ENCODE data around the gene LRRC34.
A peak's percentile ranks its signal among the peaks of the same experiment; 100 is the strongest.

LRRC34 gene, protein sequence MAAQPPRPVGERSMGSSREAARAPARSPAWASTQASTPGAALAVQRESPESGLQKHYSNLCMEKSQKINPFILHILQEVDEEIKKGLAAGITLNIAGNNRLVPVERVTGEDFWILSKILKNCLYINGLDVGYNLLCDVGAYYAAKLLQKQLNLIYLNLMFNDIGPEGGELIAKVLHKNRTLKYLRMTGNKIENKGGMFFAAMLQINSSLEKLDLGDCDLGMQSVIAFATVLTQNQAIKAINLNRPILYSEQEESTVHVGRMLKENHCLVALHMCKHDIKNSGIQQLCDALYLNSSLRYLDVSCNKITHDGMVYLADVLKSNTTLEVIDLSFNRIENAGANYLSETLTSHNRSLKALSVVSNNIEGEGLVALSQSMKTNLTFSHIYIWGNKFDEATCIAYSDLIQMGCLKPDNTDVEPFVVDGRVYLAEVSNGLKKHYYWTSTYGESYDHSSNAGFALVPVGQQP

DNA sequence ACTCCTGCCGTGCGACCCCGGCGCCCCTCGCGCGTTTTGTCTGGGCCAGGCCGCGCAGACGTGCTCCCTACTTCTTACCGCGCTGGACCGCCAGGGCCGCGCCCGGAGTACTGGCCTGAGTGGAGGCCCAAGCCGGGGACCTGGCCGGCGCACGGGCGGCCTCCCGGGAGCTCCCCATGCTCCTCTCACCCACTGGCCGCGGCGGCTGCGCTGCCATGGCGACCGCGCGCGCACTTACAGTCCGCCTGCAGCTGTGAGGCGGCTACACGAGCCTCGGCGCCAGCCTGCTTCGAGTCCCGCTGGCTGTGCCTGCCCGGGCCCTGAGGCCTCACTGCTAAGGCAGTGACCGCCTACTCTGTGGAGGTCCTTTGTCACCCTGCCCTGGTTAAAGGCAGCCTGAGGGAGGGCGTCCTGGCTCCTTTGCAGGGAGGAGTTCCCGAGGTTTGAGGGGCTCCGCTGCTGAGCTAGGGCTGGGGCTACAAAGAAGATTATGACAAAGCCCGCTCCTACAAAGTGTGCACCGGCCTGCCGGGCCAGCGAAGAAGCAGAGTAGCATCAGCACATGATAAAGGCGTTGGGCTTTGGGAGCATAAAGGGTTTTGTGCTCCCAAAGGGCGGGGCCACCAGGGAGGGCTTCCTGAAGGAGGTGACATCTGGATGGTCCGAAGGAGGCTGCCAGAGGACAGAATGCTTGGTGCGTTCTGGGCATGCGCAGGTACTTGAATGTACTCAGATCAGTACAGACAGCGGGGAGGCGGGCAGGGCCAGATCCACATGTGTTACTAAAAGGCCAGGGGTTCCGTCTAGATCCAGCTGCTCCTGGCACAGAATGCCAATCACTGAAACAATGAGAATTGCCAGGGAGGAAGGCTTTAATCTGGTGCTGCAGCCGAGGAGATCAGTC lies at the start of gene LRRC34, which contains the start of gene LRRIQ4:
Gene LRRC34, minus strand, starts transcription at position 573 of the 904 bp plus-strand sequence. Its CDS starts 356 bp downstream, at position 217.
Gene LRRIQ4, plus strand, starts transcription at position 539 of the 904 bp plus-strand sequence. CDS start 9,052 bp downstream, outside the sequence.
- Histone ChIP-seq H3K4me3 (ENCODE audit: low read depth in 1 of 2, low read length in 2 of 2) (peak within 1 kb of the TSS; percentile 71 to 82), H3K36me3 (ENCODE audit: control insufficient read depth in 1 of 2, insufficient read depth in 2 of 2, low read length in 2 of 2) (no peaks in the 10 kb centered on the region), H3K27me3 (ENCODE audit: control insufficient read depth in 1 of 2, insufficient read depth in 2 of 2, low read length in 2 of 2) (no peaks in the 10 kb centered on the region), H3K4me1 (ENCODE audit: control insufficient read depth in 1 of 2, insufficient read depth in 2 of 2, low read length in 2 of 2) (peaks cover 0 to 22% of the 10 kb centered on the region in 2 donors), H3K9ac (ENCODE audit: low read depth in 1 of 2, low read length in 2 of 2) (peak within 1 kb of the TSS; percentile 61 to 79), H3K9me3 (ENCODE audit: control insufficient read depth in 1 of 2, low read length in 2 of 2) (peaks cover 7 to 8% of the 10 kb centered on the region in 2 donors), H3K27ac (ENCODE audit: low read depth, low read length) (no peak within 1 kb of the TSS)

DNA sequence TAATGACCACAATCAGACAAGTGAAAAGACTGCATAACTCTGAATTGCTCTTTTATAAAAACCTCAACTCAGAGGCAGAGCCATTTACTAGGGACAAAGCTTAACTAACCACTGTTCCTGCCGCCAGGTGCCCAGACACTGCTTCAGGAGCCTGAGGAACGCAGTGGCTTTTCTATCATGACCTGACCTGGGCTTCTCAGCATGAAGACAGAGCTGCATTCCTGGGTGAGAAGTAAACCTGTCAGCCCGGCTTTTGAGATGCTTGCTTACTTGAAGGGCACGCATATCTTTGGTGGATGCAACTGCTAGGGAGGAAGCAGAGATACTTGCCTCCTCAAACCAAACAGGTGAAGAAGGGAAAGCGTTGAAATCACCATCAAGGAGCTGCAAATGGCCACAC lies 49.2 kb upstream of the LRRC34 start:
- no peaks in the 10 kb centered on the region for H3K27me3 ChIP-seq (ENCODE audit: control insufficient read depth in 1 of 2, insufficient read depth in 2 of 2, low read length in 2 of 2)
- no peaks in the 10 kb centered on the region for H3K9me3 ChIP-seq (ENCODE audit: control insufficient read depth in 1 of 2, low read length in 2 of 2)
- no peak overlapping the region for H3K4me3 ChIP-seq (ENCODE audit: low read depth in 1 of 2, low read length in 2 of 2)
- H3K36me3 ChIP-seq (ENCODE audit: control insufficient read depth in 1 of 2, insufficient read depth in 2 of 2, low read length in 2 of 2), result peaks cover 8 to 10% of the 10 kb centered on the region in 2 donors
- no peak overlapping the region for H3K9ac ChIP-seq (ENCODE audit: low read depth in 1 of 2, low read length in 2 of 2)
- H3K27ac ChIP-seq (ENCODE audit: low read depth, low read length), result no peak overlapping the region
- peaks cover 13 to 17% of the 10 kb centered on the region in 2 donors for H3K4me1 ChIP-seq (ENCODE audit: control insufficient read depth in 1 of 2, insufficient read depth in 2 of 2, low read length in 2 of 2)

DNA sequence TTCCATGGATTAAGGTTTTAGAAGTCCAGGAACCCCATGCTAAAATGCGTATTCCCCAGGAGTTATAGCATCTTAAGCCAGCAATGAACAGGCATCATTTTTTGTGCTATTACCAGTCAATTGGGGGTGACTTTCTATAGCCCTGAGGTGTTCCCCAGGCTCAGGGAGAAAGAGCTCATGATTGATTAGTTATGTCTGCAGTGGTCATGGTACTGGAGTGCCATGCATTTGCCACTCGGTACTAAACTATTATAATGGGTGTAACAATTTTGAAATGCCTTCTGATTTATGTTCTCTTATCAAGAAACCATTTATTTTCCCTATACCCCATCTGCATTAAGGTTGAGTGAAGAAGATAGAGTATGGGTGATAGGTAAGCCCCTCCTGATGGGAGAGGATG lies 45.1 kb upstream of the LRRC34 start:
- Histone ChIP-seq H3K9me3 (ENCODE audit: control insufficient read depth in 1 of 2, low read length in 2 of 2) (no peaks in the 10 kb centered on the region), H3K36me3 (ENCODE audit: control insufficient read depth in 1 of 2, insufficient read depth in 2 of 2, low read length in 2 of 2) (peaks cover 10 to 31% of the 10 kb centered on the region in 2 donors), H3K9ac (ENCODE audit: low read depth in 1 of 2, low read length in 2 of 2) (no peak overlapping the region), H3K4me3 (ENCODE audit: low read depth in 1 of 2, low read length in 2 of 2) (no peak overlapping the region), H3K27ac (ENCODE audit: low read depth, low read length) (no peak overlapping the region), H3K27me3 (ENCODE audit: control insufficient read depth in 1 of 2, insufficient read depth in 2 of 2, low read length in 2 of 2) (no peaks in the 10 kb centered on the region), H3K4me1 (ENCODE audit: control insufficient read depth in 1 of 2, insufficient read depth in 2 of 2, low read length in 2 of 2) (no peaks in the 10 kb centered on the region)

GRCh38 chr3:169855514-169855913 lies 42.8 kb upstream of the LRRC34 start:
- Histone ChIP-seq H3K9me3 (ENCODE audit: control insufficient read depth in 1 of 2, low read length in 2 of 2) (no peaks in the 10 kb centered on the region), H3K27me3 (ENCODE audit: control insufficient read depth in 1 of 2, insufficient read depth in 2 of 2, low read length in 2 of 2) (no peaks in the 10 kb centered on the region), H3K36me3 (ENCODE audit: control insufficient read depth in 1 of 2, insufficient read depth in 2 of 2, low read length in 2 of 2) (peaks cover under 1 to 31% of the 10 kb centered on the region in 2 donors), H3K9ac (ENCODE audit: low read depth in 1 of 2, low read length in 2 of 2) (no peak overlapping the region), H3K27ac (ENCODE audit: low read depth, low read length) (no peak overlapping the region), H3K4me3 (ENCODE audit: low read depth in 1 of 2, low read length in 2 of 2) (no peak overlapping the region), H3K4me1 (ENCODE audit: control insufficient read depth in 1 of 2, insufficient read depth in 2 of 2, low read length in 2 of 2) (no peaks in the 10 kb centered on the region)

- no peak overlapping the region for H3K9ac ChIP-seq (ENCODE audit: low read depth in 1 of 2, low read length in 2 of 2)
These were observed 37.9 kb upstream of the LRRC34 start for GRCh38 chr3:169850618-169851017.

DNA sequence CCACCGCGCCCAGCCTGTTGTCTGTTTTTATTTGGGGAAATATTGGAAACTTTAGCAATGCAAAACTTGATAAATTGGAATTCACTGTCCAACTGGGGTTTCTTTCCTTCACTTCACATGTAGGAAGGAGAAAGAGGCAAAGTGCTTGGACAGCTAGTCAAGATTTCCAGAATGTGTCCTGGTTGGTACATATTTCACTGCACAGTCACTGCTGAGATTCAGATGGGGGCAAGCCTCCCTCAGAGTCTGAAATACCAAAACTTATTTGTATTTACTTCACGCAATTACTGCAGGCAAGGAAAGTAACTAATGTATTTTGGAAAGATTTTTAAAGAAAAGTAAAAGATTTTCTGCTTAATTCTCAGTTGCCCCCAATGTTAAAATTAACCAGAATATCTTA lies 36.0 kb upstream of the LRRC34 start:
- Histone ChIP-seq H3K36me3 (ENCODE audit: control insufficient read depth in 1 of 2, insufficient read depth in 2 of 2, low read length in 2 of 2) (peaks cover 0 to 7% of the 10 kb centered on the region in 2 donors), H3K4me1 (ENCODE audit: control insufficient read depth in 1 of 2, insufficient read depth in 2 of 2, low read length in 2 of 2) (no peaks in the 10 kb centered on the region), H3K9ac (ENCODE audit: low read depth in 1 of 2, low read length in 2 of 2) (no peak overlapping the region), H3K4me3 (ENCODE audit: low read depth in 1 of 2, low read length in 2 of 2) (no peak overlapping the region), H3K27me3 (ENCODE audit: control insufficient read depth in 1 of 2, insufficient read depth in 2 of 2, low read length in 2 of 2) (no peaks in the 10 kb centered on the region), H3K9me3 (ENCODE audit: control insufficient read depth in 1 of 2, low read length in 2 of 2) (no peaks in the 10 kb centered on the region), H3K27ac (ENCODE audit: low read depth, low read length) (no peak overlapping the region)

More at GRCh38 chr3:169850618-169851017, 37.9 kb upstream of the LRRC34 start:
- Histone ChIP-seq H3K4me3 (ENCODE audit: low read depth in 1 of 2, low read length in 2 of 2) (no peak overlapping the region), H3K27ac (ENCODE audit: low read depth, low read length) (no peak overlapping the region), H3K36me3 (ENCODE audit: control insufficient read depth in 1 of 2, insufficient read depth in 2 of 2, low read length in 2 of 2) (peaks cover 0 to 23% of the 10 kb centered on the region in 2 donors), H3K9me3 (ENCODE audit: control insufficient read depth in 1 of 2, low read length in 2 of 2) (no peaks in the 10 kb centered on the region), H3K27me3 (ENCODE audit: control insufficient read depth in 1 of 2, insufficient read depth in 2 of 2, low read length in 2 of 2) (no peaks in the 10 kb centered on the region), H3K4me1 (ENCODE audit: control insufficient read depth in 1 of 2, insufficient read depth in 2 of 2, low read length in 2 of 2) (no peaks in the 10 kb centered on the region)

GRCh38 chr3:169847896-169848295 lies 35.2 kb upstream of the LRRC34 start:
- no peaks in the 10 kb centered on the region for H3K9me3 ChIP-seq (ENCODE audit: control insufficient read depth in 1 of 2, low read length in 2 of 2)
- H3K9ac ChIP-seq (ENCODE audit: low read depth in 1 of 2, low read length in 2 of 2), result no peak overlapping the region
- no peak overlapping the region for H3K27ac ChIP-seq (ENCODE audit: low read depth, low read length)
- H3K4me3 ChIP-seq (ENCODE audit: low read depth in 1 of 2, low read length in 2 of 2), result no peak overlapping the region
- H3K4me1 ChIP-seq (ENCODE audit: control insufficient read depth in 1 of 2, insufficient read depth in 2 of 2, low read length in 2 of 2), result no peaks in the 10 kb centered on the region
- no peaks in the 10 kb centered on the region for H3K27me3 ChIP-seq (ENCODE audit: control insufficient read depth in 1 of 2, insufficient read depth in 2 of 2, low read length in 2 of 2)
- H3K36me3 ChIP-seq (ENCODE audit: control insufficient read depth in 1 of 2, insufficient read depth in 2 of 2, low read length in 2 of 2), result peaks cover 0 to 3% of the 10 kb centered on the region in 2 donors

GRCh38 chr3:169846458-169847193 lies 33.9 kb upstream of the LRRC34 start:
- Histone ChIP-seq H3K9ac (ENCODE audit: low read depth in 1 of 2, low read length in 2 of 2) (no peak overlapping the region), H3K36me3 (ENCODE audit: control insufficient read depth in 1 of 2, insufficient read depth in 2 of 2, low read length in 2 of 2) (peaks cover 0 to 3% of the 10 kb centered on the region in 2 donors), H3K9me3 (ENCODE audit: control insufficient read depth in 1 of 2, low read length in 2 of 2) (no peaks in the 10 kb centered on the region), H3K4me1 (ENCODE audit: control insufficient read depth in 1 of 2, insufficient read depth in 2 of 2, low read length in 2 of 2) (no peaks in the 10 kb centered on the region), H3K27me3 (ENCODE audit: control insufficient read depth in 1 of 2, insufficient read depth in 2 of 2, low read length in 2 of 2) (no peaks in the 10 kb centered on the region), H3K4me3 (ENCODE audit: low read depth in 1 of 2, low read length in 2 of 2) (no peak overlapping the region), H3K27ac (ENCODE audit: low read depth, low read length) (no peak overlapping the region)

DNA sequence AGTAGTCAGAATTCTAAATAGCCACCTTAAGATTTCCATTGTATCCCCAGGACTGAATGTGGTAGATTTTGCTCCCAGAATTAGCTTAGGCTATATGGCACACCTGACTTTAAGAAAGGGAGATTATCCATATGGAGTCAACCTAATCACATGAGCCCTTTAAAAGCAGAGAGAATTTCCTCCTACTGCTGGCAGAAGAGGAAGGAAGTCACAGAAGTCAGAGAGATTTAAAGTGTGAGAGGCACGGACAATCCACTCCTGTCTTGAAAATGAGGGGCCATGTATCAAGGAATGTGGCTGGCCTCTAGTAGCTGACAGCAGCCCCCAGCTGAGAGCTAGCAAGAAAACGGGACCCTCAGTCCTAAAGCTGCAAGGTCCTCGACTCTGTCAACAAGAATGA lies 30.3 kb upstream of the LRRC34 start:
- Histone ChIP-seq H3K4me1 (ENCODE audit: control insufficient read depth in 1 of 2, insufficient read depth in 2 of 2, low read length in 2 of 2) (no peaks in the 10 kb centered on the region), H3K4me3 (ENCODE audit: low read depth in 1 of 2, low read length in 2 of 2) (no peak overlapping the region), H3K9ac (ENCODE audit: low read depth in 1 of 2, low read length in 2 of 2) (no peak overlapping the region), H3K27ac (ENCODE audit: low read depth, low read length) (no peak overlapping the region), H3K27me3 (ENCODE audit: control insufficient read depth in 1 of 2, insufficient read depth in 2 of 2, low read length in 2 of 2) (no peaks in the 10 kb centered on the region), H3K9me3 (ENCODE audit: control insufficient read depth in 1 of 2, low read length in 2 of 2) (no peaks in the 10 kb centered on the region), H3K36me3 (ENCODE audit: control insufficient read depth in 1 of 2, insufficient read depth in 2 of 2, low read length in 2 of 2) (no peaks in the 10 kb centered on the region)
